ENCODE measurements around the gene SACM1L.

Gene SACM1L, protein sequence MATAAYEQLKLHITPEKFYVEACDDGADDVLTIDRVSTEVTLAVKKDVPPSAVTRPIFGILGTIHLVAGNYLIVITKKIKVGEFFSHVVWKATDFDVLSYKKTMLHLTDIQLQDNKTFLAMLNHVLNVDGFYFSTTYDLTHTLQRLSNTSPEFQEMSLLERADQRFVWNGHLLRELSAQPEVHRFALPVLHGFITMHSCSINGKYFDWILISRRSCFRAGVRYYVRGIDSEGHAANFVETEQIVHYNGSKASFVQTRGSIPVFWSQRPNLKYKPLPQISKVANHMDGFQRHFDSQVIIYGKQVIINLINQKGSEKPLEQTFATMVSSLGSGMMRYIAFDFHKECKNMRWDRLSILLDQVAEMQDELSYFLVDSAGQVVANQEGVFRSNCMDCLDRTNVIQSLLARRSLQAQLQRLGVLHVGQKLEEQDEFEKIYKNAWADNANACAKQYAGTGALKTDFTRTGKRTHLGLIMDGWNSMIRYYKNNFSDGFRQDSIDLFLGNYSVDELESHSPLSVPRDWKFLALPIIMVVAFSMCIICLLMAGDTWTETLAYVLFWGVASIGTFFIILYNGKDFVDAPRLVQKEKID

DNA sequence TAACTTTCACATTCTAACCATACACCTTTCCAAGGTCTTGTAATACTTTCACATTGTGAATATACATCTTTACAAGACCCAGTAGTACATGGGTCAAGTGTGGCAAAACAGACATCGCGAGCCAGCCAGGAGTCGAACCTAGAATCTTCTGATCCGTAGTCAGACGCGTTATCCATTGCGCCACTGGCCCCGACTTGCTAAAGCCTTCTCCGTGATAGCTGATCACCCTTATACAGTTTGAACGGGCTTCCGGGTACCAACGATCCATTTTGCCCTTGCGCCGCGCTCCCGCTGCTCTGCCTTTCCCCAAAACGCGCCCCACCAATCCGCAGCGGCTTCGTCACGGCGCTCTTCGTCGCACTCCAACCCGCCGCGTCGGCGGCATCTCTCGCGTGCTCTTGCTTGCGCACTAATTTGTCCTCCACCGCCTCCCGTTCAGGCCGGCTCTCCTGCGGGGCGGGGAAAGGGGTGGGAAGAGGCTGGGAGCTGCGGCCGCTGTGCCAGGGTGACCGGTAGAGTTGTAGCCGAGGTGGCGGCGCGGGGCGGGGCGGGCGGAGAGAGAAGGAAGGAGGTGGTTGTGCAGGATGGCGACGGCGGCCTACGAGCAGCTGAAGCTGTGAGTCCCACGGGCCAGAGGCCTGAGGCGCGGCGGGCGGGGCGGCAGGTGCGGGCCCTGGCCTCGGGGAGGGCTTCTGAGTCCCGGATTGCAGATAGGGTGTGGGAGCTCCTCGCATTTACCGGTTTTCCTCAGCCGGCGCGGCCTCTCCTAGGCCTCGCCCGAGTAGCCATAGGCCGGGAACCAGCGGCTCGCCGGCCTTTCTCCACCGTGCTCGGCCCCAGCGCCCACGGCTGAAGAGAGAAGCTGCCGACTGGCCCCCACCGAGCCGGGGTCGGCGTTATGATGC is at the start of gene SACM1L:
Gene SACM1L (plus strand): TSS at position 515 of the 905 bp plus-strand sequence. CDS start 70 bp downstream, at position 585.
- DNase-seq = peak; percentile 98

DNA sequence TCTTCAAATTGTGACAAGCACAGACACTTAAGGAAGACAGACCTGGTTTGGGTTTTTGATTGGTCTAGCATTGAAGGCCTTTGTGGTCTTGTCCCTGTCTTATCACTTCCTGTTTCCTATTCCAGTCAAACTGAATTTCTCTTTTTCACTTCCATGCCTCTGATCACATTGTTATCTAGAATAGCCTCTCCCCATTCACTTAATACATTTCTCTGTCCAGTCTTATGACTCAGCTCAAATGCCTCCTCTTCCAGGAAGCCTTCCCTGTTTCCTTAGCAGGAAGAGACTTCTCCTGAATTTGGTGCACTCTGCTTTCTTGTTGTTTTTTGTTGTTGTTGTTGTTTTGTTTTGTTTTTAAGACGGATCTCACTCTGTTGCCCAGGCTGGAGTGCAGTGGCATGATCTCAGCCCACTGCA is 49.1 kb upstream of the SACM1L start:
- DNase-seq = no peak

DNA sequence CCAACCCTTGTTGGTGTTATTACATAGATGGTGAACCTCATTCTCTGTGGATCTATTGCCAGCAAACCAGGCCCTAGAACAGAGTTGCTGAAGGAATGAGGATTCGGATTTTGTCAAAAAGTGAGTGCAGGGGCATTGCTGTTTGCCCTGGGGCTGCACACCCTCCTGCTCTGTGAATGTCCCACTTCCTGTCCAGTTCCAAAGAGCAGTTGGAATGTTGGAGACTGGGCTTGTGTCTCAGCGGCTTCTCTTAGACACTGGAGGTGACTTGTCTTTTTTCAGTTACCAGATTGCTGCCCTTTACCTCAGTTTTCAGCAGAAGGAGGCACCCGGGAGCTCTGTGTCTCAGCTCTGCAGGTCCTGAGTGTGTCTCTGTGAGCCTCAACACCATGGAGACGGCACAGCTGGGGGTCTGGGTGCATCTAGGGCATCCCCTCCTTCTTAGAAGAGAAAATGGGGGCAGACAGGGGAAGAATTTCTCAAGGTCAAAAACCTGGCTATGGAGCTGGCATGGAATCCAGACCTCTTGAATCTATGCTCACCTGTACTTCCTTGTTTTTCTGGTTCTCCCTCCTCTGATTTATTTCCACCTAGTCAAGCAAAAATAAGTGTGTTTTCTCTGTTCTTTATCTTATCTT is 48.4 kb upstream of the SACM1L start:
- DNase-seq = no peak

DNA sequence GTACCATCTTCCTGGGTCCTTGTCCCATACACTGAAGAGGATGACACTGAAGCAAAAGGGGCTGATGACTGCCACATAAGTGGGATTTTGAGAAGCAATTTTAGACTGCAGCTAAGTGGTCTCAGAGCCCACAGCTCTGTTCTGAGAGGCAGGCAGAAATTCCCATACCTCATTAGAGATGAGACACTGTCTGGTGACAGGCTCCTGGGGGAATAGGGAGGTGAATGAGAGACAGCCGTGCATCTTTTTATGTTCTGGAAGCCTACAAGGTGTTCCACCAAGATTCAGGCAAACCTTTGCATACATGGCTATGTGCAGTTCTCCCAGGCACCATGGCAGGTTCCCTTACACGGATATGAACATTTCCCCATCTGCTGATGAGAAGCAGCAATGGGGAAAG is 47.4 kb upstream of the SACM1L start:
- no peak for DNase-seq

DNA sequence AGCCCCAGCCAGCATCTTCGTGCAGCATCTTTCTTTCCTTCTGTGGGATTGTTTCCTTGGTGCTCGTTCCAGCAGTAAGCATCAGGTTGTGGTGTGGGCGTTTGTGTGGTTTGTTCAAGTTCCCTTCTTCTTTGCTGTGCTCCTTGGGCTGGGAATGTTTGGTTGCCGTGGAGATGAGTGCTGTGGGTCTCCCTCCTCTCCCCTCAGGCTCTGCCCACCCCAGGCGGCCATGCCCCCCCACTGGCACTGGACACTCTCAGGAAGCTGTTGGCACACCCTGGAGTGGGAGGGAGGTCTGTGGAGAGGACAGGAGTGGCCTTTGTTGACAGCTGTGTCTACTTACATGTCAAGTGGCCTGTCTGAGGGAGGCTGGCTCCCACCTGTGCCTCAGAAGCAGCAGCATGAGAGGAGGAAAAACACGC is 46.5 kb upstream of the SACM1L start:
- no peak for DNase-seq

DNA sequence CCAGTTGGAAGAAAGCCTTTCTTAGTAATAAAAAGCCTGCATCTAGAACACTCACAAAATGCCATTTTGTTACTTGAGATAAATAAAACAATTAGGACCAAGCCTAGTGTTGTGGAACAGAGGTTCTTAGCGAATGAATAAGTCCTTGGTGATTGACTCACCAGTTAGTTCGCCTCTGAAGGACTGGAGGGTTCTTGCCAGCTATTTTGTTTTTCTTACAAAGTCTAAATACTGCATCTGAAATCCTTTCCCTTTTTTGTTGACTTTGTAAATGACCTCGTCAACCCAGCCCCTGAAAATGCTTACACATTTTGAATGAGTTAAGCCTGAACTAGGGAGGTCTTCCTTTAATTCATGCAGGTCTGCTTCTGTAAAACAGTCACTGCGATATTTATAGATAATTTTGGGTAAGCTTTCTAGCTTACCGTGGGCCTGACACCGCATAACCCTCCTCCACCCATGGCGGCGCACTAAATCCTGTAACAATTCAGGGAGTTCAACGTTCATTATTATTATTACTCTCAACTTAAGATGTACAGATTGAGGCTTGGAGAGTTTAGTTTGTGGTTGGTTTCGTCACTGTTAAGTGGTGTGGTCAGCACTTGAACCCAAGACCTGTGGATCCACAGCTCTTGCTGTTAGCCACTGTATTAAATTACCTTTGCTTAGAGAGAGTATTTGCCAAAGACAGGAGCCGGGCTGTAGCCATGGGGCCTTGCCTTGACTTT is 45.0 kb upstream of the SACM1L start:
- no peak for DNase-seq

DNA sequence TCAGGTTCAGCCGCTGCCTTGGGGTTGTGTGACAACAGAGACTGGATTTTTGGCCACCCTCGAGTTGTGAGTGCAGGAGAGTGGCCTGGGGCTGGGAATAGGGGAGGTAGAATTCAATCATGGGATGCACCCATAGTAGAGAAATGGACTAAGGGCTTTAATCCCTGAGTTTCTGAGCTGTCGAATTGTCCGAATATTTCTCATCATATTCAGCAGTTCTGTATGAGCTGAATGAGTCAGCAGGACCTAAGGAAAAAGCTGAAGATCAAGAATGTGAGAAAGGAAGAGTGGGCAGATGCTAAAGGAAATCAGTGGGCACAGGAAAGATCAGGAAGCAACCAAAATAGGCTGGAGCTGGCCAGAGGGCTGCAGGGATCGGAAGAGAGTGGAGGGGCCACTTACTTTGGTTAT is 44.4 kb upstream of the SACM1L start:
- no peak for DNase-seq

DNA sequence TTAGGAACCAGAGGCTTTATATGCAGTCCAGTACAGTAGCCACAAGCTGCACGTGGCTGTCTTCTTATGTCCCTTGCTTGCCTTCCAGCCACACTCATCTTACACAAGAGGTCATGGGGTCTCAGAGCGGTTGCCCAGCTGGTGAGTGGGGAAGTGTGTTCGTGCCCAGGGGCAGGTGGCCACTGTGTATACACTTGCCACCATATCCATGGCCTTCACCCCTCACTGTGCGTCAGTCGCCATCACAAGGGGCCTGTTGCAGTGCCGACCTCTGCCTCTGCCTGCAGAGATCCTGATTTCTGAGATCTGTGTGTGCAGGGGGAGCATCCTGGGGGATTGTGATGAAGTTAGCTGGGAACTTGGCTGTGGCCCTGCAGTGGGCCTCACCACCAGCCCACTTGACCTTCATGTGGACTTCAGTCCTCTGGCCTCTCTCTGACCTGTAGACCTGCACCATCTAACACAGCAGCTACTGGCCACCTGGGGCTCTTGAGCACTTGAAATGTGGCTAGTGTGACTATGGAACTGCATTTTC is 43.1 kb upstream of the SACM1L start:
- DNase-seq = no peak

DNA sequence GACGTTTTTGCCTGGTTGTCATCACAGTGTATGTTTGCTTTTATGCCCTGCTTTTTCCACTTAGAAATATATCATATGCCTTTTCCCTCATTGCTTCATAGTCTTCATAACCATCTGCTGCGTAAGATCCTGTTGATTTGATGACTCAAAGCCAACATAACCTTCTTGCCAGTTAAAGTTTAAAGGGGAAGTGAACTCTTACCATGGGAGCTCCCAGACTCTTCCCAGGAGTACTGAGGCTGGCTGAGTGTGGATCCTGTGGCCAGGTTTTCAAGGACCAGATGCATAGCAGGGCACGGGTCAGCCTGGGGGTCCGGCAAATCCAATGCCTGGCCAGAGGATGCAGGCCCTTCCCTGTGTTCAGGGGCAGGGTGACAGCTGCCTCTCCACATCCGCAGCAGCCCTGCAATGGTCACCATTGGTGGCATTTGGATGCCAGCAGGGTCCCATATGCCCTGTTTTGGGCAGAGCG is 42.0 kb upstream of the SACM1L start:
- no peak for DNase-seq

DNA sequence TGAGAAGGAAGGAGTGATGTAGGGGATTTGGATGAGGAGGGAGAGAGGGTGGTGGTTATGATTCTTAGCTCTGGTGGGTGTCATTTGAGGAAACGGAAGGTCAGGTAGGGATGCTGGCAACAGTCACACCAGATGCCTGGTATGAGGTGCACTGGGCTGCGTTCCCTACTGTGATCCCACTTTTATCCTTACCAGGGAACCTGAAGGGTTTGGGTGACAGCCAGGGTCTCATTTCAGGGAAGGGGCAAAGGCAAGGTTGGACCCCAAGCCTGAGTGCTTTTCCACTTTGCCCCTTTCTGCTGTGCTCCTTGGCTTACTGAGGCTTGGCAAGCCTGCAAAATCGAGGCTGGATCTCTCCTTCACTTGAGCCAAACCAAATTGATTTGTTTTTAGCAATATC is 36.0 kb upstream of the SACM1L start:
- DNase-seq = no peak

DNA sequence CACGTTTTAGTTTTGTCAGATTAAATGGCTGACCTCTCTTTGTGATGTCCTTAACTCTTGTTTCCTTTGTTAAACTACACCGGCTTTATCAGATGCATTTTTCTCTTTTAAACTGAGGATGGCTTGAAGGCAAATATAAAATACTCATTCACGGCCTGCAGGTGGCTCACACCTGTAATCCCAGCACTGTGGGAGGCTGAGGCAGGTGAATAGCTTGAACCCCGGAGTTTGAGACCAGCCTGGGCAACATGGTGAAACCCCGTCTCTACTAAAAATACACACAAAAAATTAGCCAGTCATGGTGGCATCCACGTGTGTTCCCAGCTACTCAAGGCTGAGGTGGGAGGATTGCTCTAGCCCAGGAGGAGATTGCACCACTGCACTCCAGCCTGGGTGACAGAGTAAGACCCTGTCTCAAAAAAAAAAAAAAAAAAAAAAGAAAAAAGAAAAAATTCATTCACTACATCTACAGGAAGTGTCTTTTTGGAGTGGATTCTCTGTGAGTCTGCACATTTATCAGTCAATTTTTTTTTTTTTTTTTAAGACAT is 34.7 kb upstream of the SACM1L start:
- no peak for DNase-seq

DNA sequence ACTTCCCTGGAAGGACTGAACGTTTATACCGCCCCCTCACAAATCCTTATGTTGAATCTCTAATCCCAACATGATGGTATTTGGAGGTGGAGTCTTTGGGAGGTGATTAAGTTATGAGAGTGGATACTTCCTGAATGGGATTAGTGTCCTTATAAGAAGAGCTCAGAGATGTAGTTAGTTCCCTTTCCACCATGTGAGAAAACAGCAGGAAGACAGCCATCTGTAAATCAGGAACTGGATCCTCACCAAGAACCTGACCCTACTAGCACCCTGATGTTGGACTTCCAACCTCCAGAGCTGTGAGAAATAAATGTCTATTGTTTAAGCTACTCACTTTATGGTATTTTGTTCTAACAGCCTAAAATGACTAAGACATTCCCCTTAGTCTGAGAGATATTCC is 33.3 kb upstream of the SACM1L start:
- no peak for DNase-seq

DNA sequence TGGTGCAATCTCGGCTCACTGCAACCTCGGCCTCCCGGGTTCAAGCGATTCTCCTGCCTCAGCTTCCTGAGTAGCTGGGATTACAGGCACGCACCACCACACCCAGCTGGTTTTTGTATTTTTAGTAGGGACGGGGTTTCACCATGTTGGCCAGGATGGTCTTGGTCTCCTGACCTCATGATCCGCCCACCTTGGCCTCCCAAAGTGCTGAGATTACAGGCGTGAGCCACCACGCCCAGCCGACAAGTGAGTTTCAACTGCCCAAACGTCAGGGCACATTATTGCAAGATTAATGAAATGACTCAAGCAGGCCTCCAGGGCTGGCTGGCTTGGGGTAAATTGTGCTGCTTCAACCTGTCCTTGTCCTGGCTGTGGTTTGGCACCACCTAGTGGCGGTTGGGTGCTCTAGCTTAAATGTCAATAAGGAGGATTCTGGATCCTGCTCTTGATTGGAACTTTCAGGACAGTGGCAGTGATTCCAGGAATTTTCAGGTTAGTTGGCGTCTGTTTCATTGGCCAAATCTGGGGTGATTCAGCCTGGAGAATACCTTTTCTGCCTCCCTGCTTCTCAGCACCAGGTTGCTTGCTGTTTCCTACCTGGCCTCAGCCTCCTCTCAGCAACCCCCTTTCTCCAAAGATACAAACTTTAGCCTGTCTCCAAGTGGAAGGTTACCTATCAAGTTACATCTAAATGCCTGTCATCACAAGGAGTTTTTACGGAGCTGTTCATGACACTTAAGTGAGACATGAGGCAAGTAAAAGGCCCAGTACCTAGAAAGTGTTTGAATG is 32.4 kb upstream of the SACM1L start:
- peak; percentile 89 for DNase-seq

DNA sequence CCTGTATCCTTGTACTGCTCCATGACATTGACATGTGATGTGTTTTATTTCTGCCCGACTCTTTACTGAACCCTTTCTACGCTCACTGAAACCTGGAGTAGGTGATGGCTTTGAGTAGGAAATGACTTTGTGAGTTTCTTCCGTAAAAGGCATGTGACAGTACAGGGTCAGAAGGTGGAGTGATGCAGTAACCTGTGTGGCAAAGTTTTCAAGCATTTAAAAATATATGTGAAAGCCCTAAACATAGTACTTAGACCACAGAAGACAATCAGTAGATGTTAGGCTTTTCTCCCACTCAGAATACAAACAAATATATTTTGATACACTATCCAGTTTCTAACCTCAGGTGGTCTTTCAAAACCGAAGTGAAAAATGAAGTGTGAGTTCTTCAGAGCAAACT is 31.3 kb upstream of the SACM1L start:
- no peak for DNase-seq

DNA sequence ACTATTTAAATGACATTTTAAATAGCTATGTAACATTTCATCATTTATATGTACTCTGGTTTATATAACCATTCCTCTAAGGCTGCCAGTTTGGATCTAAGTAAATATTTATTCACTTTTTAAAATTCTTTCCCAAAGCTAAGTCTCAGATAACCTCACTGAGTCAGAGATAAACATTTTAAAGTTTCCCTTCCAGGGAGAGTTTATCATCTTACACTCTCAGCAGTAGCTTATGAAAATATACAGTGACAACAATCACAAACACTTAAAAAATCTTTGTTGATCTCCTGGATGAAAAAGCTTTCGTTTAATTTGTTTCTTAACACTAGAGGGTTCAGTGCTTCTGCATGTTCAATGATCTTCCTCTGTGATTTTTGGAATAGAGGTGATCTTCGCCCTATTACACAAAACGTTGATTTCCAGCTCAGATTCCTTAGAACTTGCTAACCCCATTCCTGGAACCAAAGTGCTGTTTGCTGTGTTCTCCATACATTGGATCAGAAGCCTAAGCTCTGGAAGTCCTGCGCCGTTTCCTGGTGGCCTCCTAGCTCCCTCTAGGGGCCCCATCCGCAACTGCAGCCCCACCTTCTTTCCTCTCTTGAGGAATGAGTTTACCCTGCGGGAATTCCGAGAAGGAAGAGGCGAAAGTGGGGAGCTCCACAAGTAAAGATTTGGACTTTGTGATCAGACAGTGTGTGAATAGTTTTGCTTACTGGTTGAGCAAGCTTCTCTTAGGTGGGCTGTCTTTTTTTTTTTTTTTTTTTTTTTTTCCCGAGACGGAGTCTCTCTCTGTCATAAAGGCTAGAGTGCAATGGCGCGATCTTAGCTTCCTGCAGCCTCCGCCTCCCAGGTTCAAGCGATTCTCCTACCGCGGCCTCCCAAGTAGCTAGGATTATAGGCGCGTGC is 29.3 kb upstream of the SACM1L start:
- peak; percentile 70 for DNase-seq

DNA sequence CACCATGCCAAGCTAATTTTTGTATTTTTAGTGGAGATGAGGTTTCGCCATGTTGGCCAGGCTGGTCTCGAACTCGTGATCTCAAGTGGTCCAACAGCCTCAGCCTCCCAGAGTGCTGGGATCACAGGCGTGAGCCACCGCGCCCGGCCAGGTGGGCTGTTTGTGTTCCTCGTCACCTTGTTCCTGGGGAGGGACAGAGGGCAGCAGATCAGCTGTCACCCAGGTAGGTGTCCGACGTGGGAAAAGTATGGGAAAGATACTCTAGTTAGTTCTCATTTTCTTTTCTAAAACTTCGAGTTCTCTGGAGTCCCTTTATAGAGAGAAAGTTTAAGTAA is 28.7 kb upstream of the SACM1L start:
- no peak for DNase-seq

DNA sequence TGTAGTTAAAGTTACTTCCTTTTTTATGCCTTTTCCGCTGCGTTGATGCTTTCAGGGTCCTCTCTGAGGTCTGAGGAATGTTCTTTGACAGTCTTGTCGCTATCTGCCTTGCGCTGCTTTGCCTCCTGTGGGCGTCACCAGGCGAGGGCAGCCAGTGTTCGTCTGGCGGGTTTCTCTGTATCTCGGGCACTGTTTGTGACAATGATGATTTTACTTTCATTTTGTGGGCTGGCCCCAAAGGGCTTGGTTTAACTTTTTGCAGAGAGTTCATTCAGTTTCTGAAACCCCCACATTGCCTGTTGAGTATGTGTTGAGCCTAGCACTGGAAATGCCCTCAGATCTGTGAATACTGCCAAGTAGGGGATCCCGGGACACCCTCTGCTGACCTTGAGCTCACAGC is 24.6 kb upstream of the SACM1L start:
- DNase-seq = peak; percentile 81

DNA sequence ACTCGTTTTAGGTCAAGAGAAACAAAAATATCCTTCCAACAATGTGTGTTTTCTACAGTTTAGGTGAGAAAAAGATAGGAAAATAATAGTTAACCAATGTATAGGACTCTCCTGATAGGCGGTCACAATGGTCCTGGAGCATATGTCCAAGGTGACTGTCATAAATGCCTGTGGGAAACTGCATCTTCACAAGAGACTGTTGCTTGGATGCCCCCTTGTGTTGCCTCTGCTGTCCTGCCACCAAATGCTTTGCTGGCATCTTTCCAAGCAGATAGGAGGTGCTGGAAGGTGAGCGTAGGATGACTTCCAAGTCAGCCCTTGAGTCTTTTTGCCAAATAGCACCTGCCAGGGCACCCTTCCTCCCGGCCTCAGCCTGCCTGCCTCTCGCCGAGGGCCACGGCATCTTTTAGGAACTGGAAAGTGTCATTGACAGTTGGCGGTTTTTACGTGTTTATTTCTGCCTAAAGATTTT is 24.1 kb upstream of the SACM1L start:
- peak; percentile 68 for DNase-seq

DNA sequence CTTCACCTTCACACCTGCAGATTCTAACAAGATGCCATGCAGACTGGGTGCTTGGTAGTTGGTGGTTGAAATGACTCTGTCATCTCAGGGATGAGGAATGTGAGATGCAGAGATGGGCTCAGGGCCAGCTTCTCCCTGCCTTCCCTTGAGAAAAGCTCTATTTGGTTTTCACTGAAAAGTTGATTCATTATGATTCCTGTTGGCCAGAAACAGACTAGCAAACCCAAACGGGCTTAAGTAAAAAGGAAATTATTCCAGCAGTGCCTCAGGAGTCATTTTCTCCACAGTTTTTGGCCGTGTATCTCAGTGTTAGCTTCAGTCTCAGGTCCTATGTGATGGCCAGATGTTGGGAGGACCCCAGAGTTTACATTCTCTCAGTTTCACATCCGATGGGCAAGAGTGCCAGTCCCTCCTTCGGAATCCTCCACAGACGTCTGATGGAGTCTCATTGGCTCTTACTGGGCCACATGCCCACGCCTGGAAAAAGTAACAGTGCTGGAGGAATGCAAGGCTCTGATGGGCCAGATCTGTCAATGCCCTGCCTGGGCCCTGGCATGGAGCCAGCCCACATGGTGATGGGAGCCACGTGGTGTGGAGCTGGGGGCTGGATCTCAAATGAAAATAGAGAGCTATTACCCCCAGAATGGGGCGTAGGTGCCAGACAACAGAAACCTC is 22.3 kb upstream of the SACM1L start:
- DNase-seq = no peak
